GM18519 (cell line): ENCODE results near the gene PDE6B.
"Not testable (repeated sequence)": the region's sequence is repeated elsewhere in the genome, so short reads cannot be mapped to it uniquely, and the experiment has no call there.

Experiments
- ATAC-seq: cut with Tn5 transposase; IDR thresholded peaks from one replicate; pipeline ENCODE4 v1.9.1; 2021; ENCODE audit warnings: mild to moderate bottlenecking, moderate library complexity; ENCODE audit not compliant: unreplicated experiment, low FRiP score

The PDE6B gene

GRCh38 chr4:699816-700580, 74.6 kb downstream of the PDE6B start:
- no peak for ATAC-seq

GRCh38 chr4:700587-701264, 75.4 kb downstream of the PDE6B start:
- ATAC-seq = no peak

GRCh38 chr4:702618-703048, 77.3 kb downstream of the PDE6B start:
- ATAC-seq = no peak

GRCh38 chr4:703336-704197, 78.2 kb downstream of the PDE6B start:
- ATAC-seq = no peak

- ATAC-seq = no peak
Measured at GRCh38 chr4:704198-704891, 79.0 kb downstream of the PDE6B start.

- ATAC-seq = no peak
Measured at GRCh38 chr4:704971-705277, 79.6 kb downstream of the PDE6B start.

GRCh38 chr4:705278-706082, 80.1 kb downstream of the PDE6B start, which contains the start of gene PCGF3:
Gene PCGF3 (plus strand): TSS chr4:705832. CDS start chr4:733681, 27,849 bp downstream.
- ATAC-seq = peak; percentile 79

GRCh38 chr4:706083-706633, 80.8 kb downstream of the PDE6B start:
- not testable (repeated sequence) for ATAC-seq

GRCh38 chr4:706834-707598, 81.6 kb downstream of the PDE6B start:
- no peak for ATAC-seq

- no peak for ATAC-seq
Measured at GRCh38 chr4:707929-708630, 82.7 kb downstream of the PDE6B start.

GRCh38 chr4:708631-708933, 83.2 kb downstream of the PDE6B start:
- no peak for ATAC-seq

GRCh38 chr4:709348-709747, 84.0 kb downstream of the PDE6B start:
- no peak for ATAC-seq

GRCh38 chr4:710116-710515, 84.7 kb downstream of the PDE6B start:
- ATAC-seq = no peak

GRCh38 chr4:710916-711315, 85.5 kb downstream of the PDE6B start:
- ATAC-seq = no peak

- ATAC-seq = no peak
Measured at GRCh38 chr4:712093-712492, 86.7 kb downstream of the PDE6B start.

GRCh38 chr4:712916-713632, 87.7 kb downstream of the PDE6B start:
- no peak for ATAC-seq

- no peak for ATAC-seq
Measured at GRCh38 chr4:714087-714486, 88.7 kb downstream of the PDE6B start.
